B cell (primary cell): ENCODE measurements around the gene MAGI2.

ENCODE experiments used
- CTCF ChIP-seq: fragments of 200-600 bp; IDR thresholded peaks from one replicate; pipeline ENCODE4 v1.8.0; 2022; ENCODE audit warnings: antibody characterized with exemption, mild to moderate bottlenecking
- EZH2 ChIP-seq: IDR thresholded peaks from 2 replicates; pipeline ENCODE4 v1.6.1; 2012; ENCODE audit warnings: borderline replicate concordance, low read depth, mild to moderate bottlenecking, moderate library complexity, low read length; ENCODE audit not compliant: insufficient read depth, poor library complexity, severe bottlenecking

GRCh38 chr7:78389022-78389421 lies 1064.4 kb downstream of the MAGI2 start:
- TF ChIP-seq CTCF (no peak), EZH2 (no peak)
